GM21528 (cell line): Measurements from ENCODE around the gene HOXA7.

Experiments
- ATAC-seq: cut with Tn5 transposase; IDR thresholded peaks from one replicate; pipeline ENCODE4 v1.9.1; 2021; ENCODE audit warnings: mild to moderate bottlenecking, moderate library complexity; ENCODE audit not compliant: unreplicated experiment, low FRiP score

Gene HOXA7

DNA sequence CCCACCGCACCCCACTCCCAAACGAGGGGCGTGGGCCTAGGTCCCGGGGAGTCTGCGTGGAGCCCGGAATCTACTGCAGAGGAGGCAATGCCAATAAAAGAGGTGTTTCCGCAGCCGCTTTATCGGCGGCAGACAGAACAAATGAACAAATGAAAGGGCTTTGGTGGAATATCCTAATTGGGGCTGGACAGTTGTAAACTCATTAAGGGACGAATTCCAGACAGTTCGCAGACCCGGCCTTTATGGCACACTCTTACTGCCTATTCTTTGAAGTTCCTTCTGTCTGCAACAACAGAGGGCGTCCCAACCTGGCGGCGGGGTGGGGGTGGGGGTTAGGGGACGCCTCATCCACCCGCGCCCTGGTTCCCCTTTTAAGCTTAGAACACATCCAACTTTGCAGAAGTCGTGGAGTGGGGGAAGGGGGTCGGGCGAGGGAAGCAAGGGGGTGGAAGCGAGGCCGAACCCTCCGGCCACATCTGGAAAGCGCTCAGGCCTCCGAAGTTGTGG, 4.8 kb upstream of the HOXA7 start:
- no peak for ATAC-seq

- no peak for ATAC-seq
These were observed 4.2 kb upstream of the HOXA7 start for GRCh38 chr7:27160546-27161213.

GRCh38 chr7:27160145-27160545, 3.7 kb upstream of the HOXA7 start:
- no peak for ATAC-seq

DNA sequence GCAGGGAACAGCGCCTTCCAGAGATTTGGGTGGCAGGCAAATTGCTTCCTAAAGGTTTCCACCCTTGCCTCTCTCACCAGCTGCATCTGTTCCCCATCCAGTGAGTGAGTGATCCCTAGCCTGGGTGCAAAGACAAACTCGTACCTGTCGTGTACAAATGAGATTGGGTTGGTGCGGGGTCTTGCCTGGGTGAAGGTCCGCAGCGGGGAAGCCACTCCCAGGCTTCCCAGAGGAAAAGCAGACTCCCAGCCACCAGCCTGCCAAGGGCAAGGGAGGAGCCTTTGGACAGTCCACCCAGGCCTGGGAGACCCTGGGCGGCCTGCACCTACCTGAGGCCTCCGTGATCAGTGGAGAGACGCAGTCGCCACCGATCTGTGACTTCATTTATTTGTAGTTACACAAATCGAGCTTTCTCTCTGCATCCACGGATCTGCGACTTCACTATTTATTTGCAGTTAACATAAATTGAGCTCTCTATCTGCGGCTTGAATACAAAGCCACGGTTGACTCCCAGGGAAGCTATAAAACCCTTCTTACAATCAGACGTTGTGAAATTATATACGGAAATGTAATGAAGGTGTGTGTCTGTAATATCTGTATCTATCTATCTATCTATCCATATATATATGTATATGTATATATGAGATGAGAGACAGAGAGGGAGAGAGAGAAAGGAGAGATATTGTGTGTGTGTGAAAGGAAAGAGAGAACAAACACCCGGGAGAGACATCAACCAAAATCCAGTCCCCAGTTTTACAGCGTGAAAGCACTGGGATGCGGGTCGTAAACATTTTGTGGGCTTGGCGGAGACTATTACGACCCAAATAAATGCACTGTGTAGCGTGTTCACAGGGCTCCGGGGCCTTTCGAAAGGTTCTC, 3.0 kb upstream of the HOXA7 start:
- ATAC-seq = no peak

GRCh38 chr7:27158436-27159265, 2.2 kb upstream of the HOXA7 start:
- no peak for ATAC-seq

- no peak for ATAC-seq
These were observed 1.4 kb upstream of the HOXA7 start for GRCh38 chr7:27157702-27158431.

- ATAC-seq = no peak
These were observed 634 bp upstream of the HOXA7 start for GRCh38 chr7:27156916-27157701.

DNA sequence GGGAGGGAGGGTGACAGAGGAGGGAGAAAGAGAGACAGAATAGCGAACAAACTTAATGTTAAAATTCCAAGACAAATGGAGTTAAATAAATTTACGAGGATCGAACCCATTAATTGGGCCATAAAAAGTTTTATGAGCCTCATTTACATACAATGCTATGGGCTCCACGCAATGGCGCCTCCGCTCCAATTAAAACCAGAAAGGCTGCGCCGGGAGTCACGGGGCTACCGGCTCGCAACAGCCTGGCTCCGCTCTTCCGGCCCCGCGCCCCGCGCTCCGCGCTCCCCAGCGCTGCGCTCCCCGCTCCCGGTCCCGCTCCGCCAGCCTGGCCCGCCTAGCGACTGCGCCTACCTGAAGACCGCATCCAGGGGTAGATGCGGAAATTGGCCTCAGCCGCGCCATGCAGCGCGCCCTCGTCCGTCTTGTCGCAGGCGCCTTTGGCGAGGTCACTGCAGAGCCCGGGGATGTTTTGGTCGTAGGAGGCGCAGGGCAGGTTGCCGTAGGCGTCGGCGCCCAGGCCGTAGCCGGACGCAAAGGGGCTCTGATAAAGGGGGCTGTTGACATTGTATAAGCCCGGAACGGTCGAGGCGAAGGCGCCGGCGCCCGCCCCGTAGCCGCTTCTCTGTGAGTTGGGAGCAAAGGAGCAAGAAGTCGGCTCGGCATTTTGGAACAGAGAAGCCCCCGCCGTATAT, 513 bp downstream of the HOXA7 start:
- ATAC-seq = no peak

- ATAC-seq = no peak
These were observed 1.3 kb downstream of the HOXA7 start for GRCh38 chr7:27154901-27155815.

DNA sequence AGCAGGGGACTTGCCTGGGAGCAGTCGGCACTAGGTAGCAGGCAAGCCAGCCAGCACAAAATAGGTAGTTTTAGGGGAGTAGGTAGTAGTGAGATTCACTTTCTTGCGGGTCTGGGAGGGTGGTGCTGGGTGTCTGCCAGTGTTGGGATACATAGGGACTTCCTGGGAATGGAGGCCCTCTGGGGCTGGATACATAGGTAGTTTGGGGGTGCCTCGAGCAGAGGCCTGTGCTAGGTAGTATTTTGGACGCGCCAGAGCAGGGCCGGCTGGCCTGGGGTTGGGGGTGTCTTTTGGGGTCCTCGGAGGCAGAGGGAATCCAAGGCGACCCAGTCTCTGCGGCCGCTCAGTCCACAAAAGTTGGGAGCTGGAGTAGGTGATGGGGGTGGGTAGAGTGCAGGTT, 2.1 kb downstream of the HOXA7 start:
- no peak for ATAC-seq

DNA sequence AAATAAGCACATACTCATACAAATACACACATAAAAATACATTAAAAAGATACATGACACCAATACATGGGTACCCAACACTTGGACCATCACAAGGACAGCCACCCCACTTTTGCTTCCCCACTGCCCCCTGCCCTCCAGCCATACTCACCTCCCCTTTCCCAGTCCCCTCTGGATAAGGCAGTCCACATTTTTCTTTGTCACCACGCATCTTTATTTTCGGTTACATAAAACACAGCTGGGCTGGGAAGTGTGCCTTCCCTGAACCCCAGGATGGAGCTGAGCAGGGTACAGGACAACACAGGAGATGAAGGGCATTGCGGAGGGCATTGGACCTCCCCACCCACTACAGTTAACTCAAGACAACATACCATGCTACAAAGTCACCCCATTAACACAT, 2.9 kb downstream of the HOXA7 start:
- ATAC-seq = no peak

DNA sequence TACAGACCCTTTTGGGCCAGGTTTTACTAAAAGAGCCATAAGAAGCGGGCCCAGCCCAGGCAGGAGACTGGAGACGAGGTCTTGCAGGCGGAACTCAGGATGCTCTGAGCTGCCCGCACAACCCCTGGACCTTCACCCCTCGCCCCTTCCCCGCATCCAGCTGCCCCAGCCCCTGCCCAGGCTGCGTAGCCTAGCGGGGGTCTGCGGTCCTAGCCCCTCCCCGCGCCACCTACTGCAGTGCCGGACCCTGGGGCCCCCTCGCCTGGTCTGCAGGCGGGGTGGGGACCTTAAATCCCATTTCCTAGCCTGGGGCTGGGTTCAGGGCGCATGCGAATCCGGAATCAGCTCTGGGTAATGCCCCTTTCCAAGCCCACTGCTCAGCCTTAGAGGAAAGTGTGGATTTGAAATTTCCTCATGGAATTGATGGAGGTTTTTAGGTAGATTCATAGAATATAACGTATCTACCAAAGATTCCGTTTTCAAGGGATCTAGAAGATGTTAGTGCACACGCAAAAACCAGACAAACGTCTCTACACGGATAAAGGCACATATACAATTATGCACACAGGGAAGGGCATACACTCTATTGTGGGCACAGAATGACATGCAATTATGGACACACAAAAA, 3.5 kb downstream of the HOXA7 start:
- no peak for ATAC-seq

DNA sequence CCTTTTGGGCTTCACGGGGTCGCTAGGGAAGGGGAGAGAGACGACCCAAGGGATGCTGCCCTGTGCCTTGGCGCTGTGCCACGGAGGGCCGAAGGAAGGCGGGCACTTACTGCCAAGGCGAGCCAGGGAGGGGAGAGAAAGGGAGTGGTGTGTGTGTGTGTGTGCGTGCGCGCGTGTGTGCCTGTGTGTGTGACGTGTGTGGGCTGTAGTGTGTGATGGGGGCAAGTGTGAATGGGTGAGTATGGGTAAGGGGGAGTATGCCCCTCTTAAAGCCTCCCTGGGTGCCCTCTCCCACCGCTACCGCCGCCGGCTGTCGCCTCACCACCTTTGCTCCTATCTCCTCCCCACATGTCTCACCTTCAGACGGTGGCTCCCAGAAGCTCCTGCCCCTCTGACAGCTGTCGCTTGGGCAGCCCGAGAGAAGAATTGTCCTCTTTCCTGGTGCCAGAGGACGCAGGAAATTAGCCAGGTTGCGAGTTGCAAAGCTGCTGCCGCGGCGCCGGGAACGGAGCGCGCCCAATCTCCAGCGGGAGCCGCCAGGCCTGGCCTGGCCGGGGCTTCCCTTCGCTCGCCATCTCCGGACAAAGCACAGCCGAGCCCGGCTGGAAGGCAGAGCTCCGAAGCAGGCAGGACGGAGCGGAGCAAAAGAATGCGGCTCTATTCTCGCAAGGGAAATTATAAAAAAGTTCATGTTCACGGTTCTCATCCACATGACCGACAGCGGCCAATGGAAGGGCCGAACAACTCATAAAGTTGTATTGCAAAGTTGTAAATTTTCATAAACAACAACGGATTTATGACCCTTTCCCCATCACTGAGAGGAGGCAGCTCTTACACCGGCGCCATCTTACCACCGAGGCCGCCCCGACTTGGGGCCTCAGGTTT, 4.3 kb downstream of the HOXA7 start, which contains the start of gene HOXA3:
Gene HOXA3 (minus strand): TSS at position 653 of the 885 bp plus-strand sequence. CDS start 41,943 bp downstream, outside the sequence.
- no peak for ATAC-seq

GRCh38 chr7:27151341-27151930, 5.0 kb downstream of the HOXA7 start:
- no peak for ATAC-seq

GRCh38 chr7:27150568-27151340, 5.7 kb downstream of the HOXA7 start:
- no peak for ATAC-seq
